Uterus (tissue), 4 donors: Measurements from ENCODE around the gene SLC22A31. TPM values are rescaled to one million over a fixed set of nuclear protein-coding genes. Genes with fewer than 3 reads are reported as not detected.

Source experiments
- DNase-seq, 2 donors: peaks; one replicate each; pipeline ENCODE4 v3.0.0-alpha.2; 2019 to 2020
- H3K27ac ChIP-seq, 2 donors: fragments of 200-600 bp; sonication (generic); 1 replicate in 1 of 2; 2 replicates in 1 of 2; pipeline ENCODE4 v1.5.1; 2016 to 2018
- H3K27me3 ChIP-seq, 2 donors: fragments of 200-600 bp; sonication (generic); one replicate each; pipeline ENCODE4 v1.5.1; 2018 to 2019; ENCODE audit warnings: control low read depth in 1 of 2
- H3K36me3 ChIP-seq, 2 donors: fragments of 200-600 bp; sonication (generic); one replicate each; pipeline ENCODE4 v1.5.1; 2019; ENCODE audit warnings: control low read depth in 1 of 2
- H3K4me1 ChIP-seq, 2 donors: fragments of 200-600 bp; sonication (generic); one replicate each; pipeline ENCODE4 v1.5.1; 2018 to 2019; ENCODE audit warnings: control low read depth in 1 of 2
- H3K4me3 ChIP-seq, 2 donors: fragments of 200-600 bp; sonication (generic); 1 replicate in 1 of 2; 2 replicates in 1 of 2; pipeline ENCODE4 v1.5.1; 2018 to 2019; ENCODE audit warnings: mild to moderate bottlenecking in 1 of 2
- H3K9me3 ChIP-seq, 2 donors: fragments of 200-600 bp; sonication (generic); one replicate each; pipeline ENCODE4 v1.5.1; 2019; ENCODE audit warnings: control low read depth in 1 of 2
- POLR2A ChIP-seq, 2 donors: fragments of 450-650 bp; IDR thresholded peaks; one replicate each; pipeline ENCODE4 v1.6.1; 2016; ENCODE audit warnings: antibody characterized with exemption in 2 of 2, mild to moderate bottlenecking in 1 of 2, moderate library complexity in 1 of 2
- intact Hi-C: fragments of 100-400 bp; cut with DNase I; formaldehyde crosslinking; loops from one replicate; pipeline ENCODE4 v1.15.1; 2023; ENCODE audit warnings: low total_unique reads
- total RNA-seq, 4 donors: library from RNA; depleted of rRNA in 3 of 4; stranded (reverse); fragments of >200 nt in 3 of 4; gene quantifications; one replicate each; pipeline versions ENCODE4 v1.1.0 to v1.2.4, GENCODE V29; 2014 to 2023
- TF ChIP-seq, protein P1 (sequence below), 4 experiments: fragments of 200-600 bp in 2 of 4; fragments of 450-650 bp in 2 of 4; sonication (generic) in 2 of 4; IDR thresholded peaks; one replicate each; pipeline ENCODE4 v1.5.1; 2016 to 2019; ENCODE audit warnings: antibody characterized with exemption in 4 of 4, mild to moderate bottlenecking in 2 of 4, moderate library complexity in 1 of 4
- donor health status: DM: yes; HTN: yes; CAD: no.

SLC22A31 gene
- total RNA-seq, 4 donors from 2014 or later = not detected

DNA sequence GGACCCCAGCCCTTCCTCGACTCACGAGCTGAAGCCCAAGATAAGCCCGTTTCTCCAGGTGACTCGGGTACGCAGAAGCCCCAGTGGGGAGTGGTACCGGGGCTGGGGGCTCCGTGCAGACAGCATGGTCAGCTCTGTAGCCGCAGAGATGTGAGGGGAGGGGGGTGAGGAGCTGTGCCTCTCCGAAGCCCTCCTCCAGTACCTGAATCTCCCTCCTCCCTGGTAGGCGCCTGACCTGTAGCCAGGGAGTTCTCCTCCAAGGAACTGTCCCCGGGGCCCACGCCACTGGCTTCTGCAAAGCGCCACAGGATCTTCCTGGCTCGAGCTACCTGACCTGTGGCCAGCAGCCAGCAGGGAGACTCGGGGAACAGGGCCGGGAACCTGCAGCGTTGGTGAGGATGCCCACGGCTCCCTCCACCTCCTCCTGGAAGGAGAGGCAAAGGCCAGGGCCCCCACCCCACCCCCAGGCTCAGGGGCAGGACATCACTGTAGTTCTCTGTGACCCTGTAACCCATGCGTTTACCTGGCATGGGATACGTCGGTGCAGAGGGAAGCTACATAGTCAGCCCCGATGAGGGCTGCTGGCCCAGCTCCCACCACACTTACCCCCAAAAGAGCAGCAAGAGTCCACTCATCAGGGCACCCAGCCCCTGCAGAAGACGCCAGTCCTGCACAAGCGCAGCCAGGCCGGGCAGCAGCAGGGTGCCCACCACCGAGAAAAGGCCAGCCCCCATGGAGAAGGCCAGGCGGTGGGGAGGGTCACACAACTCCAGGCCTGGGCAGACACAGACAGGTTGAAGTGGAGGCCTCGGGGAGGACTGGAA is 1.7 kb downstream of the SLC22A31 start:
- intact Hi-C loops = no loop called here
- peaks cover 0 to 16% of the 10 kb centered on the region in 2 donors for H3K4me1 ChIP-seq
- H3K36me3 ChIP-seq = no peaks in the 10 kb centered on the region
- H3K9me3 ChIP-seq = no peaks in the 10 kb centered on the region
- H3K27me3 ChIP-seq = peaks cover 13 to 33% of the 10 kb centered on the region in 2 donors
- H3K27ac ChIP-seq = no peak overlapping the region
- no peak for DNase-seq
- TF ChIP-seq POLR2A (IDR thresholded peaks at IDR 0.05) = no peak
- TF ChIP-seq, protein P1, sequence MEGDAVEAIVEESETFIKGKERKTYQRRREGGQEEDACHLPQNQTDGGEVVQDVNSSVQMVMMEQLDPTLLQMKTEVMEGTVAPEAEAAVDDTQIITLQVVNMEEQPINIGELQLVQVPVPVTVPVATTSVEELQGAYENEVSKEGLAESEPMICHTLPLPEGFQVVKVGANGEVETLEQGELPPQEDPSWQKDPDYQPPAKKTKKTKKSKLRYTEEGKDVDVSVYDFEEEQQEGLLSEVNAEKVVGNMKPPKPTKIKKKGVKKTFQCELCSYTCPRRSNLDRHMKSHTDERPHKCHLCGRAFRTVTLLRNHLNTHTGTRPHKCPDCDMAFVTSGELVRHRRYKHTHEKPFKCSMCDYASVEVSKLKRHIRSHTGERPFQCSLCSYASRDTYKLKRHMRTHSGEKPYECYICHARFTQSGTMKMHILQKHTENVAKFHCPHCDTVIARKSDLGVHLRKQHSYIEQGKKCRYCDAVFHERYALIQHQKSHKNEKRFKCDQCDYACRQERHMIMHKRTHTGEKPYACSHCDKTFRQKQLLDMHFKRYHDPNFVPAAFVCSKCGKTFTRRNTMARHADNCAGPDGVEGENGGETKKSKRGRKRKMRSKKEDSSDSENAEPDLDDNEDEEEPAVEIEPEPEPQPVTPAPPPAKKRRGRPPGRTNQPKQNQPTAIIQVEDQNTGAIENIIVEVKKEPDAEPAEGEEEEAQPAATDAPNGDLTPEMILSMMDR (IDR thresholded peaks at IDR 0.05) = no peak
- H3K4me3 ChIP-seq = no peak overlapping the region

GRCh38 chr16:89197633-89198416 is 2.5 kb downstream of the SLC22A31 start:
- H3K9me3 ChIP-seq = no peaks in the 10 kb centered on the region

DNA sequence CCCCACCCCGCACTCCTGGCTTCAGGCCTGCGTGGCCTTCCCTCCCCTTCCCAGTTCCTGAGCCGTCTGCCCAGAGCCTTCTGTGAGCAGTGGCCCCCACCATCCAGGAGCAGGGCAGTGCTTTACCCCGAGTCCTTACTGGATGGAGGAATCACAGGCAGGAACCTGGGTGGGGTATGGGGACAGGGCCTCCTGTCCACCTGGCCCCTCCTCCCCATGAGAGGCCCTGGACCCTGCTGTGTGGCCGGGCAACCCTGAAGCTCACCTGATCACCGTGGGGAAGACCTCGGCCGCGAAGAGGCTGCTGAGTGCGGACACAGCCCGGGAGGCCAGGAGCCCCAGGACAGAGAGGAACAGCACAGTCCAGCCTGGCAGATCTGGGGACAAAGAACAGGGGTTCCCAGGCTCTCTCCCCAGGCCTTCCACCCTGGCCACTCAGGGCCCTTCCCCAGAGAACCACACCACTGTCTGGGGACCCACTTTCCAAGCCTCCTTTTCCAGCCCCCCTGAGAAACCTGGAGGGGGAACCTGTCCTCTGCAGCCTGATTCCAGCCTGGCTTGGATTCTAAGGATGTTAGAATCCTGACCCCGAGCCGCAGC is 3.2 kb downstream of the SLC22A31 start:
- intact Hi-C loops = no loop called here
- peaks cover 5 to 22% of the 10 kb centered on the region in 2 donors for H3K27me3 ChIP-seq
- H3K27ac ChIP-seq = no peak overlapping the region
- no peak for TF ChIP-seq POLR2A (IDR thresholded peaks at IDR 0.05)
- TF ChIP-seq, protein P1 (IDR thresholded peaks at IDR 0.05) = no peak
- DNase-seq = no peak
- no peaks in the 10 kb centered on the region for H3K36me3 ChIP-seq
- H3K9me3 ChIP-seq = no peaks in the 10 kb centered on the region
- H3K4me1 ChIP-seq = peaks cover 0 to 19% of the 10 kb centered on the region in 2 donors
- H3K4me3 ChIP-seq = no peak overlapping the region

More at GRCh38 chr16:89197633-89198416, 2.5 kb downstream of the SLC22A31 start:
- intact Hi-C loops = no loop called here
- TF ChIP-seq, protein P1 (IDR thresholded peaks at IDR 0.05) = no peak
- TF ChIP-seq POLR2A (IDR thresholded peaks at IDR 0.05) = no peak
- Histone ChIP-seq H3K27ac (no peak overlapping the region), H3K4me3 (no peak overlapping the region), H3K27me3 (peaks cover 7 to 25% of the 10 kb centered on the region in 2 donors), H3K36me3 (no peaks in the 10 kb centered on the region), H3K4me1 (peaks cover 0 to 16% of the 10 kb centered on the region in 2 donors)
- no peak for DNase-seq

DNA sequence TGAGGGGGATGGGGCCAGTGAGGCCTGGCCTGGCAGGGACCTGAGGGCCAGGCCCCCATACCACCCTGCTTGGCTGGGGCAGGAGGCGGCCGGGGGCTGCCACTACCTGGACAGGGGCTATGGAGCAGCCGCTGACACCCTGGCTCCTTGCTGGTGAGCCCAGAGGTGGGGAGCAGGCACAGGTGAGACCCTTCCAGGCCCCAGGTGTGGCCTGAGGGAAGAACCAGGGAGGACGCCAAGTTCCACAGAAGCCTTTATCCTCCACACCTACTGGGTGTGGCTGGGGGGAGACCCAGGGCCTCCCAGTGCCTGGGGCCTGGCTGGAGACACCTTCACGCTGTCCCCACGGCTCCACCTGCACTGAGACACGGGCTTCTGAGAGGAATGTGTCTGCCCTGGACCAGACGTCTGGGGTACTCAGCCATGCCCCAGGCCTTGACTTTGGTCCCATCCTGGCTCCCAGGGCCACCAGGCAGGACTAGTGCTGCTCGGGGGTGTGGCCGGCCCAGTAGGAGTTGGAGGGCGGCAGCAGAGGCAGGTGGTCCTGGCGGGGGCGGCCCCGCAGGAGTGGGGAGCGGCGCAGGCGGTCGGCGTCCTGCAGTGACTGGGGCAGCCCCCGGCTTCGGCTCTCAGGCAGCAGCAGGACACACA is 4.7 kb downstream of the SLC22A31 start:
- no peak overlapping the region for H3K27ac ChIP-seq
- H3K9me3 ChIP-seq = no peaks in the 10 kb centered on the region
- intact Hi-C loops = no loop called here
- H3K4me1 ChIP-seq = peaks cover 0 to 10% of the 10 kb centered on the region in 2 donors
- no peaks in the 10 kb centered on the region for H3K36me3 ChIP-seq
- no peak for DNase-seq
- TF ChIP-seq POLR2A (IDR thresholded peaks at IDR 0.05) = no peak
- H3K27me3 ChIP-seq = peaks cover 5 to 20% of the 10 kb centered on the region in 2 donors
- no peak overlapping the region for H3K4me3 ChIP-seq
